ENCODE results near the gene CETP.
"Not testable (repeated sequence)": the region's sequence is repeated elsewhere in the genome, so short reads cannot be mapped to it uniquely, and the experiment has no call there.

Gene CETP

GRCh38 chr16:56960681-56961281 is 969 bp upstream of the CETP start:
- ATAC-seq (no peak), DNase-seq (no peak)

DNA sequence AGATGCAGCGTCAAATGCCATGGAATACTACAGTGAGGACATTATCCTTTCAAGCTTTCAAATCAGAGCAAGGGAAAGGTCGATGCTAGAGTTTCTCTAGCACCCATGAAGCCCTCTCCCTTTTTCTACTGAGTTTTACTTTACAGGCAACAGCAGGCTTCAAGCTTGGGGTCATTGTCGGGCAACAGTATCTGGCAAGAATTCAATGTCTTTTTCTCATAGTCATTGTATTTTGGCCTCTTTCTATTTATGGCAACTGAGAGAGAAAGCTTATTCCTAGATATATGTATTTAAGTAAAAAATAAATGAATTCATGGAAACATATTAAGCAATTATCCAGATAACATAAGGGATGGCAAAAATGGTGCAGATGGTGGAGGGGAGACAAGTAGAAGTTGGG is 364 bp upstream of the CETP start:
- no peak for DNase-seq
- ATAC-seq = no peak

DNA sequence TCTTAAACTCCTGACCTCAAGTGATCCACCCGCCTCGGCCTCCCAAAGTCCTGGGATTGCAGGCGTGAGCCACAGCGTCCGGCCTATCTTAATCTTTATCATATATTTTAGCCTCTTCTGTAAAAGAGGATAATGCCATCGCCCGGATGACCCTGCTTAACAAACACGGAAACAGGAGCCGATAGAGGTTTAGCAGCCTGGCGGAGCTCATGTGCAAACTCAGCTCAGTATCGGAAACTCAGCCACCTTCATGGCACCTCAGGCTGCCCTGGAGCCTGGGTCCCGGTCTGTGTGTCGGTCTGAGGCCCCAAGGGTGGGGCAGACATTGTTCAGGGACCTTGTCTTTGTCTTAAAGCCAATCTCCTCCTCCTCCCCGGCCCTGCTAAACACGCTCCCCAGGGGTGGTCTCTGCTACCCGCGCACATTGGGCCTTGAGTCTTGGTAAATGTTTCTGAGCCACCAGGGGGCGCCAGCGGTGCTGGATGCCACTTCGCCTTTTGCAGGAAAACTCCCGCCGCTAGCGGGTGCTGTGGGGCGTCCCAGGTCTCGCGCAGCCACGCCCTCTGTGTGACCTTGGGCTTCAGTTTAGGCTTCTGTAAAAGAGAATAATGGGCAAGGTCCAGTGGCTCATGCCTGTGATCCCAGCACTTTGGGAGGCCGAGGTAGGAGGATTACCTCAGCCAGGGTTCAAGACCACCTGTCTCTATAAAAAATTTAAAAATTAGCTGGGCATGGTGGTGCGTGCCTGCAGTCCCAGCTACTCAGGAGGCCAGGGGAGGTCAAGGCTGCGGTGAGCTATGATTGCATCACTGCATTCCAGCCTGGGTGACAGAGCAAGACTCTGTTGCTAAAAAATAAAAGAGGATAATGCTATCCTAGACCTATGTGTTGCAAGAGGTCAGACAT is 2.7 kb downstream of the CETP start:
- ATAC-seq (peak; percentile 91), DNase-seq (peak; percentile 99)

DNA sequence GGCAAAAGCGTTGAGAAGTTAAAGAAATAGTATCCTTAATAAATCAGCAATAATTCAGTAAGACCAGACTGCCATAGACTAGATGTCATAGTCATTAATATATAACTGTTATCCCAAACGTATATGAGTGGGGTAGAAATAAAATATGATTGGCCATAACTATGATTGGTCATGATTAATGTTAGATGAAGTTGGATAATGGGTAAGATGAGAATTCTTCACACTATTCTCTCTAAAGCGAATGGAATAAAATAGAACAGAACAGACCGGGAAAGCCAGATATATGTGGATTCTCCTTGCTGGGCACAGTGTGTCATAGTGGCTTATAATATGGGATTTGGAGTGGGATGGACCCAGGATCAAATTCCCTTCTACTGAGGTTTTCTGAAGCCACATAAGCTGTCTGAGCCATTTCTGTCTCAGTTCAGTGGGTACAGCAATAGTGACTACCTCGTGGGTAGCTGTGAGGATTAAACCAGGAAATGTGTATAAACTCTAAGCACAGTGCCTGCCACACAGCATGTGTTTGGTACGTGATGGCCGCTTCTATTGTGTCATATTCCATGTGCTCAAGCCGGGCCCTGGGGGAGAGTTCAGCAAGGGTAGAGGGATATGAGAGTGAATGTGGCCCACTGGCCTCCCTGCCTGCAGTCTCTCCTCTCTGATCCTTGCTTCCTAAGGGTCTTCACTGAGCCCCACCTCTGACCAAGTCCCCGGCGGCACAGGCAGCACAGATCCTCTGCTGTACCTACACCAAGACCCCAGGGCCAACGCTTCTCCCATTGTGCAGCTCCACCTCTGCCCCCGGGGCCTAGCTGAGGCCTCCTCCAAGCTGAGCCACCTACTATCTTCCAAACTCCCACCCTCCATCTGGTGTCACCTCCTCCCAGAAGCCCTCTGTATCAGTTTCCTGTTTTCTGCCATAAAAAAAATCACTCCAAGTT is 3.7 kb downstream of the CETP start:
- DNase-seq = no peak
- no peak for ATAC-seq

- DNase-seq (no peak), ATAC-seq (no peak)
Measured at GRCh38 chr16:56966093-56966475, 4.3 kb downstream of the CETP start.

DNA sequence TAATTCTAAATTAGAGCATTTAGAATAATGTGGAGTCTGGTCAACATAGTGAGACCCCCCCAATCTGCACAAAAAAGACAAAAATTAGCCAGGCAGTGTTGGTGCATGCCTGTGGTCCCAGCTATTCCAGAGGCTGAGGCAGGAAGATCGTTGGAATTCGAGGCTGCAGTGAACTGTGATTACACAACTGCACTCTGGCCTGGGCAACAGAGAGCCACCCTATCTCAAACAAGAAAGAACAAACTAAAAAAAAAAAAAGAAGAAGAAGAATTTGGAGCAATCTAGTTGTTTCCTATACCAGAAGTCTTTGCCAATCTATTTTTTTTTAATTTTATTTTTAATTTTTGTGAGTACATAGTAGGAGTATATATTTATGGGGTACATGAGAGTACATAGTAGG is 6.0 kb downstream of the CETP start:
- ATAC-seq (no peak), DNase-seq (no peak)

- no peak for ATAC-seq
- no peak for DNase-seq
Measured at GRCh38 chr16:56969769-56970168, 8.0 kb downstream of the CETP start.

DNA sequence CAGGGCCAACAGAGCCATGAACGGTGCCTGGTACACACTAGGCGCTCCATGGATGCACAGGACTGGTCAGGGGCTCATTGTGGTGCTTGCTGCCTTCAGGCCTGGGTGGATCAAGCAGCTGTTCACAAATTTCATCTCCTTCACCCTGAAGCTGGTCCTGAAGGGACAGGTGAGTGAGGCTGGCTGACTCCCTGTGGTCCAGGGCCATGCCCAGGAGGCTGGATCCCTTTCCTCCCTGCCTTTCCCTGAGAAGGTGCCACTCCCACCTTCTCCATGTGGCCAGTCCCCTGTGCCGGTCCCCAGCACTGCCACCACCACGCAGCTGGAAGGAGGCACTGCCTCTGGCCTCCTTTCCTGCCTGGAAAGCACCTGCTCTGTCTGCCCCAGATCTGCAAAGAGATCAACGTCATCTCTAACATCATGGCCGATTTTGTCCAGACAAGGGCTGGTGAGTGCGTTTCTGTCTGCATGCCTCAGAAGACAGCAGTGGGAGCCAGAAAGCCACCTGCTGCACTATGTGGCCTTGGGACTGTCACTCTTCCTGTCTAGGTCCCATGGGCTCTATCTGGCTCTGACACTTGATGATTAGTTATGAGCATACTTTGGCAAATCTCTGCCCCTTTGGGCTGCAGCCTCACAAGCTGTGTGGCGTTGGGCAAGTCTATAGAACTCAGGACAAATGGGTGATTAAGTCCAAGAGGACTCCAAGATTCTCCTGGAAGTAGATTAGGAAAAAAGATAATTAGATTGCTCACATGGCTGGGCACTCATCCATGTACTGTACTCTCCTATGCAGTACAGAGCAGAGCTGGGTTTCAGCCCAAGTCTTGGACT is 9.4 kb downstream of the CETP start:
- ATAC-seq (peak; percentile 44), DNase-seq (no peak)

GRCh38 chr16:56971768-56972043 is 10.0 kb downstream of the CETP start:
- no peak for ATAC-seq

DNA sequence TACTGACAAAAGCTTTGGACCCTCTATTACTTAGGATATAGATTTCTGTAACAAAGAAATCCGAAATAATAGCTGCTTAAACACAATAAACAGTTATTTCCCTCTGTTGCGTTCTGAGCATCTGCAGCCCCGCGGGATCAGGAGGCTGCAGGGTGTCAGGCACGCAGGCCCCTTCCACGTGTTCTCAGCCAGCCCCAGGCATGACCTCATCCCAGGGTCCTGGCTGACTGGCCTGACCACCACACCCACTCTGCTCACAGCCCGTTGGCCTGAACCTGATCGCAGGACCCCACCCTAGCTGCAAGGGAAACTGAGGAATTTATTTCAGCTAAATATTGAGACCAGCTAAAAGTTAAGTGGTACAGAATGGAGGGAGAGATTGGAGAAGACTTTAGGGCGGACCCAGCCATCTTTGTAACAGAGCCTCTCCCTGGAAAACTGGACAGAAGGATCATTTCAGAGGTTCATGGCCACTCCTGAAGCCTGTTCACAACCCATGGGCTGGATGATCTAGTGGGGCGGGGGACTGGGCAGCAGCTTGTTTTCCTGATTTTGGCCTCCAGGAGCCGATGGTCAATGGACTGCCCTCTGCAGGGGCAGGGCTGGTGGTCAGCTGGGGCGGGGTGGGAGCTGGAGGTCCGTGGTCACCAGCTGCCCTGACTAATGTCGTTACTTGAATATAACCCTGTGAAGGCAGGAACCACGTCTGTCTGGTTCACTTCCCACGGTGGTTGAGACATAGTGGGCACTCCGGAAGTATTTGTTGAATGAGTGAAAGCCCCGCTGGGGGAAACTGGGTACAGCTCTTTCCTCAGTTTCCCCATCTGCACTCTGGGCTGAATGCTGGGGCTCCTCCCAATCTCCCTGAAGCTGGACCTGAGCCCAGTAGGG is 10.9 kb downstream of the CETP start:
- ATAC-seq (no peak), DNase-seq (no peak)

More at GRCh38 chr16:56971768-56972043, 10.0 kb downstream of the CETP start:
- no peak for DNase-seq

DNA sequence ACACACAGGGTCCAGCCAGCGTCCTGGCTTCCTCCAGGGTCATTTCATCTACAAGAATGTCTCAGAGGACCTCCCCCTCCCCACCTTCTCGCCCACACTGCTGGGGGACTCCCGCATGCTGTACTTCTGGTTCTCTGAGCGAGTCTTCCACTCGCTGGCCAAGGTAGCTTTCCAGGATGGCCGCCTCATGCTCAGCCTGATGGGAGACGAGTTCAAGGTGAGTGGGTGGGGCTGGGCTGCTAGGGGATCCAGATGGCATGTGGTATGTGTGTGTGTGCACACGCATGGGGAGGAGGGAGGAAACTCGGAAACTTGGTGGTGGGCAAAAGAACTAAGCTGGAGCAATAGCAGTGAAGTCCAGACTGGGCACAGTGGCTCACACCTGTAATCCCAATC is 11.5 kb downstream of the CETP start:
- DNase-seq (no peak), ATAC-seq (no peak)

DNA sequence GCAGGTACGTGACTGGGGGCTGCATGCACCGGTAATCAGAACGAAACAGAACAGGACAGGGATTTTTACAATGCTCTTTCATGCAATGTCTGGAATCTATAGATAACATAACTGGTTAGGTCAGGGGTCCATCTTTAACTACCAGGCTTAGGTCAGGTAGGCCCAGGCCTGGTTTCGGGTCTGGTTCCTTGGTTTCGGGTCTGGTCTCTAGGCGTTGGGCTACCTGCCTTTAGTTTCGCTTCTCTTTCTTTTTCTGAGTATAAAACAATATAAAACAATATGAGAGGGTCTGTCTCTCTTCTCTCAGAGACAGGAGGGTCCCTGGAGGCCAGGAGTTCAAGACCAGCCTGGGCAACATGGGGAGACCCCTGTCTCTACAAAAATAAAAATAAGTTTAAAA is 12.1 kb downstream of the CETP start:
- not testable (repeated sequence) for DNase-seq, ATAC-seq

- ATAC-seq (peak; percentile 11), DNase-seq (no peak)
Measured at GRCh38 chr16:56974549-56975300, 13.0 kb downstream of the CETP start.

DNA sequence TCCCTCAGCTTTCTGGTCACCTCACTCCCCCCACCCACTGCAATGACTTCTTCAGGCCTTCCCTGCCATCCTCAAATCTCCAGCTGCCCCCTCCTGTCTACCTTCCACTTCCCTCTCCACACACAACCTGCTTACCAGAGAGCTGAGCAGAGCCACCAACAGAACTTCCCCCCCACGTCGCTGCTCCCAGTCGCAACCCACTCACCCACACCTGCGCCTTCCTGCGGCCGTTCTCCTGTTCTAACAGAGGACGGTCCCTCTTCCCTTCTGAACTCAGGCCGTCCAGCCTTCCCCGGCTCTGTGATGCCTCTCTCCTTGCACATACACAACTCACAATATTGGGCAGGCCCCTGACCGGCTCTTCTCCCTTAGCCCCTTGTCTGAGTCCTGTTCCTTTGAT is 14.0 kb downstream of the CETP start:
- no peak for ATAC-seq
- no peak for DNase-seq

DNA sequence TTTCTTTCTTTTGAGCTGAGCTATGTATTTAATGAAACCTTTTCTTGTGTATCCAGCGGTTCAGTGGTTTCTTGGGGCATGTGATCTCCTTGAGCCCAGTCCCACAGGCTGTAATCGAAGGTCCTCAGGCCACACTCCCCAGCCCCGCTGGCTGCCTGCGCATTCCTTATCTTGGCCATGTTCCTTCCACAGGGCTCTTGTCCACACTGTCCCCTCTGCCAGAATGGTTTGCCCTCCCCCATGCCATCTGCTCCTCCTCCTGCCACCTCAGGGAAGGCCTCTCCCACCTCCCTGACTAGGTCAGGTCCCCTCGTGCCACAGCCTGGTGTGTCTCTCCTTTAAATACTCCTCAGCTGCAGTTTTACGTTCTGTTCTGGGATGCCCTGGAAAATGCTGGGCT is 15.5 kb downstream of the CETP start:
- no peak for ATAC-seq
- no peak for DNase-seq

- ATAC-seq (no peak), DNase-seq (no peak)
Measured at GRCh38 chr16:56977823-56978430, 16.2 kb downstream of the CETP start.

DNA sequence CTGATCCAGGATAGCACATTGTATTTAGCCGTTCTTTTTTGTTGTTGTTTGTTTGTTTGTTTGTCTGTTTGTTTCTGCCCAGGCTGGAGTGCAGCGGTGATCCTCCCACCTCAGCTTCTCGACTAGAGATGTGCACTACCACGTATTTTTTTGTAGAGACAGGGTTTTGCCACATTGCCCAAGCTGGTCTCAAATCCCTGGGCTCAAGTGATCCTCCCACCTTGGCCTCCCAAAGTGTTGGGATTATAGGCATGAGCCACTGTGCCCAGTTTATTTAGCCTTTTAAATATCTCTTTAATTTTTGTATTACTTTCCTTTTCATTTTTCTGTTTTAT is 18.4 kb downstream of the CETP start:
- ATAC-seq = no peak
- no peak for DNase-seq

- no peak for ATAC-seq
- no peak for DNase-seq
Measured at GRCh38 chr16:56980792-56981724, 19.3 kb downstream of the CETP start.

Data from stimulated activated naive CD8-positive, alpha-beta T cell treated with anti-CD3 and anti-CD28 coated beads, Interleukin-15, Interleukin-2, amounts not matched to agents 100 U/mL and 50 U/mL, for 24 hours (primary cell).